Cardiac fibroblast (primary cell): ENCODE results near the gene SLC2A10.
A peak's percentile ranks its signal among the peaks of the same experiment; 100 is the strongest.

Experiments used
- DNase-seq, 2 donors: peaks; one replicate each; pipeline versions ENCODE4 v3.0.0 to v3.0.0-alpha.2; 2010; ENCODE audit warnings: low read depth in 2 of 2
- H3K4me3 ChIP-seq, 2 donors: replicated peaks in 1 of 2; 1 replicate in 1 of 2; 2 replicates in 1 of 2; pipeline ENCODE4 v1.5.1; 2011; ENCODE audit warnings: low read depth in 2 of 2, low read length in 2 of 2, mild to moderate bottlenecking in 2 of 2, moderate library complexity in 1 of 2
- TF ChIP-seq, protein P1 (sequence below): IDR thresholded peaks from one replicate; pipeline ENCODE4 v1.5.1; 2011; ENCODE audit warnings: low read depth, mild to moderate bottlenecking, low read length, inconsistent platforms

SLC2A10 gene

DNA sequence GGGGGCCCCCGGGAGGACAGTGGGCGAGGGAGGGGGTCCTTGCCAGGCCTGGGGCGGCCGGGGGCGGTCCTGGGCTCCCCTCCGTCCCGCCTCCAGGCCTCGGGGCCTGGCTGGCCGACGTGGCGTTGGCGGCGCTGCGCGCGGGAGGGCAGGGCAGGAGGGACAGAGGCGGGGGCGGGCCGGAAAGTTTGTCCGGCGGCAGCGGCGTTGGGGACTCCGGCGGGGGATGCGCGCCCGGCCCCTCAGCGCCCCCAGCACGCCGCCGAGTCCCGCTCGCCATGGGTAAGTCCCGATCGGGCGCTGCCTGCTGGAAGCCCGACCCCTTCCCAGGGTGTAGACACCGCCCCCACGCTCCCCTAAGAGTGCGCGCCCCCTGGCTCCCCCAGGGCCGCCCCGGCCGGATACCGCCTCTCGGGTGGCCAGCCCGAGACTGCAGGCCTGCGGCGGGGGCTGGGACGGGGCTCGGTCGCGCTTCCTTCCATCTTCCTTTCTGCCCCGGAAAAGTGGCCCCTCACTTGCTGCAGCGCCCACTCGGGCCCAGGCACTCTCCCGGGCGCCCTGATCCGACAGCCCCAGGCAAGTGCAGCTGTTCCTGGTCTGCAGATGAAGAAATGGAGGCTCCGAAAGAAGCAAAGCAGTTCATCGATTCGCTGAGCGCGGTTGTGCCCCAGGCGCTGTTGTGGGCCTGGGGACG lies at the start of gene SLC2A10:
SLC2A10 (plus strand) TSS at position 191 of the 694 bp plus-strand sequence; CDS start at position 279, 88 bp downstream.
- TF ChIP-seq, protein P1, sequence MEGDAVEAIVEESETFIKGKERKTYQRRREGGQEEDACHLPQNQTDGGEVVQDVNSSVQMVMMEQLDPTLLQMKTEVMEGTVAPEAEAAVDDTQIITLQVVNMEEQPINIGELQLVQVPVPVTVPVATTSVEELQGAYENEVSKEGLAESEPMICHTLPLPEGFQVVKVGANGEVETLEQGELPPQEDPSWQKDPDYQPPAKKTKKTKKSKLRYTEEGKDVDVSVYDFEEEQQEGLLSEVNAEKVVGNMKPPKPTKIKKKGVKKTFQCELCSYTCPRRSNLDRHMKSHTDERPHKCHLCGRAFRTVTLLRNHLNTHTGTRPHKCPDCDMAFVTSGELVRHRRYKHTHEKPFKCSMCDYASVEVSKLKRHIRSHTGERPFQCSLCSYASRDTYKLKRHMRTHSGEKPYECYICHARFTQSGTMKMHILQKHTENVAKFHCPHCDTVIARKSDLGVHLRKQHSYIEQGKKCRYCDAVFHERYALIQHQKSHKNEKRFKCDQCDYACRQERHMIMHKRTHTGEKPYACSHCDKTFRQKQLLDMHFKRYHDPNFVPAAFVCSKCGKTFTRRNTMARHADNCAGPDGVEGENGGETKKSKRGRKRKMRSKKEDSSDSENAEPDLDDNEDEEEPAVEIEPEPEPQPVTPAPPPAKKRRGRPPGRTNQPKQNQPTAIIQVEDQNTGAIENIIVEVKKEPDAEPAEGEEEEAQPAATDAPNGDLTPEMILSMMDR: no peak
- peak within 1 kb of the TSS; percentile 67 to 69 for H3K4me3 ChIP-seq
- DNase-seq: peak; percentile 61 to 70

DNA sequence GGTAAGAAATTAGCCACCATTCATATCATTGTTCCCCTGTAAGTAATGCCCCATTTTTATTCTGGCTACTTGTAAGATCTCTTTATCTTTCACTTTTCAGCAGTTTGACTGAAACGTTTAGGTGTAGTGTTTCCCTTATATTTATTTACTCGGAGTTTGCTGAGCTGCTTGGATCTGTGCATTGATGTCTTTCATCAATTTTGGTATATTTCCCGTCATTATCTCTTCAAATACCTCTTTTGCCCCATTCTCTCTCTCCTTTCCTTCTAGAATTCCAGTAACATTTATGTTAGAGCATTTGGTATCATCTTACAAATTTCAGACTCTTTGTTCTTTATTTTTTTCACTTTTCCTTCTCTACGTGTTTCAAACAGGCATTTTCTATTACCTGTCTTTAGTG lies 49.0 kb upstream of the SLC2A10 start:
- H3K4me3 ChIP-seq: no peak overlapping the region
- TF ChIP-seq, protein P1: no peak
- no peak for DNase-seq

DNA sequence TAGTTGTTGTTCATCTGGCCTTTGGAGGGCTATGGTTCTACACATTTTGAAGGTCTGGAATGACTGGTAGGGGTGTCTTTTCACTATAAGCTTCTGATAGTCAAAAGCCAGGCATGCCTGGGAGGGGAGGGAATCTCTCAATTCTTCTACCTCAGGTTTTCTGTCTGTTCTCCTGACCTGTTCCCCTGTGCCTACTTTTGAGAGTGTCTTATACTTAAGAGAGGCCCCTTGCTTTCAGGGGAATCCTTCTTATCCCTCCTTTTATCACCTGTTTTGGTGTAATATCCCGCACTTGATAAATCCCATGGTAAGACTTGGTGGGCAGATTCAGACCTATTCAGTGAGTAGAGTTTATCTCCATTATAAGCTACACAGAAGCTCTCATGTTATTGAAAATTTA lies 47.8 kb upstream of the SLC2A10 start:
- TF ChIP-seq, protein P1: no peak
- no peak overlapping the region for H3K4me3 ChIP-seq
- DNase-seq: no peak

DNA sequence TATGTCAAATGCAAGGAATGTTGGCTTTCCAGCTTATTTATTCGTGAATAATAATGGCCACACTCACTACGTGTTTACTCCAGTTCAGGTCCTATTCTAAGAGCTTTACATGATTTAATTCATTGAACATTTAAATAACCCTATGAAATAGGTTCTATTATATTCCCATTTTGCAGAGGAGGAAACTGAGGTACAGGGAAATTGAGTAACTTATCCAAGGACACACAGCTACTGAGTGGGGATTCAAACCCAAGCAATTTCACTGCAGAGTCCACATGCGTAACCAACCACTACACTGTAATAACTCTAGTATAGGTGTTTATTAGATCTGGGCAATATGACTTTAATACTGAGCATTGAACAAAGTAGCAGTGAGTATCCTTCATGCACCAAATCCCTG lies 45.9 kb upstream of the SLC2A10 start:
- no peak for DNase-seq
- TF ChIP-seq, protein P1: no peak
- H3K4me3 ChIP-seq: no peak overlapping the region

DNA sequence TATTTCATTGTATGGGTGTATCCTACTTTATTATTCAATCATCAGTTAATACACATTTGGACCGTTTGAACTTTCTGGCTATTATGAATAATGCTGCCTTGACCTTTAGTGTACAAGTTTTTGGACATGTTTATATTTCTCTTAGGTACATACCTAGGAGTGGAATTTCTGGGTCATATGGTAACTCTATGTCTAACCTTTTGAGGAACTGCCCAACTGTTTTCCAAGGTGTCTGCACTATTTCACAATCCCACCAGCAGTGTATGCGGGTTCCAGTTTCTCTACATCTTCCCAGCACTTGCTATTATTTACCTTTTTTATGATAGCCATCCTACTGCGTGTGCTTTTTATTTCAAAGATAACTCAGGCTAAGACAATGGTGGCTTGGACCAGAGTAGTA lies 43.8 kb upstream of the SLC2A10 start:
- TF ChIP-seq, protein P1: no peak
- DNase-seq: no peak
- no peak overlapping the region for H3K4me3 ChIP-seq

DNA sequence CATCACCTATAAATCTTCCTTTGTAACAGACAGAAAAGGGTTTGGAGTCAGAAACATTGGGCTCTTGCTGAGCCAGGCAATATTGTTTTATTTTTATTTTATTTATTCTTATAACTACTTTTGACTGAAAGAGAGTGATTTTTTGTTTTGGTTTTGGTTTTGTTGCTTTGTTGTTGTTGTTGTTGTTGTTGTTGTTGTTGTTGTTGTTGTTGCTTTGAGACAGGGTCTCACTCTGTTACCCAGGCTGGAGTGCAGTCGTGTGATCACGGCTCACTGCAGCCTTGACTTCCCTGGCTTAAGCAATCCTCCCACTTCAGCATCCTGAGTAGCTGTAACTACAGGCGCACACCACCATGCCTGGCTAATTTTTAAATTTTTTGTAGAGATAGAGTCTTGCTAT lies 43.1 kb upstream of the SLC2A10 start:
- TF ChIP-seq, protein P1: no peak
- no peak overlapping the region for H3K4me3 ChIP-seq
- no peak for DNase-seq

DNA sequence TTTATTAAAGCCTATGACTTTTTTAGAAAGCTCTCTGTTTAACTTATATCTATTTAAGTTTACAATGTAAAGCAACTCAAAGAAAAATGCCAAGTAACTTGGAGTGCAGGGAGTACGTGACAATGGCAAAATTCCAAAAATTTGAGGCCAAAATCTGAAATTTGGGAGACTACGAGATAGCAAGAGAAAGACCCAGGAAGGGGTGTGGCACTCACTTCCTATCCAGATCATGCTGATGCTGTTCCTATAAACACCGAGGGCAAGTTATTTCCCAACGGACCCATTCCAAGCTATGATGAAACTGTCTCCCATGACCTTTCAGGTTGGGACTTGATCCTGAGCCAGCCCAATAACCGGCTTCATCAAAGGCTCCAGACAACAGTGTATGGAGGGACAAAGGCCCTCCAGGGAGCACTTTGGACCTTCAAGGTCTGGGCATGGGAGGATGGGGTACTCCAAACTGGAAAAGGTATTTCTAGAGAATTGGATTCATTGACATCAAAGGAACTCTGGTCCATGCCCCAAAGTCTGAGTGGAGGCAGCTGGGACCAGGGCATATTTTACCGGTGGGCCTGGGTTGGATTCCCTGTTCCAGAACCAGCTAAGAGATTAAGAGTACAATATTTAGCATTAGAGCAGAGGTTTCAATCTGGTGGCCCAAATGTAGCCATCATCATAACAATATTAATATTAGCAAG lies 42.5 kb upstream of the SLC2A10 start:
- TF ChIP-seq, protein P1: no peak
- DNase-seq: no peak
- no peak overlapping the region for H3K4me3 ChIP-seq
